Measurements from ENCODE around the gene DENND5B. TPM values are rescaled to one million over a fixed set of nuclear protein-coding genes. Genes with fewer than 3 reads are reported as not detected.
A peak's percentile ranks its signal among the peaks of the same experiment; 100 is the strongest.
"Not testable (repeated sequence)": the region's sequence is repeated elsewhere in the genome, so short reads cannot be mapped to it uniquely, and the experiment has no call there.

The DENND5B gene
- total and polyA plus RNA-seq, 8 donors: 1.1 to 25.2 (median 7.7) TPM

DNA sequence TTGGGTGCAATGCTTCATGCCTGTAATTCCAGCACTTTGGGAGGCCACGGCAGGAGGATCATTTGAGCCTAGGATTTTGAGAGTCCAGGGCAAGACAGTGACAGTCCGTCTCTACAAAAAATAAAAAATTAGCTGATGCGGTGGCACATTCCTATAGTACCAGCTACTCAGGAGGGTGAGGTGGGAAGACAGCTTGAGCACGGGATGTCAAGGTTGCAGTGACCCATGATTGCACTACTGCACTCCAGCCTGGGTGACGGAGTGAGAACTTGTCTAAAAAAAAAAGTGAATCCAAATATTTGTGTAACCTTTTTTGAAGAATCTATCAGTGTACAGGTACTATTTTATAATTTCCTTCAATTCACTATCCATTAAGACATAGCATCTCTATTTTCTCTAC is 112.5 kb downstream of the DENND5B start:
- DNase-seq: no peak
- no peak overlapping the region for H3K27ac ChIP-seq
- no peaks in the 10 kb centered on the region for H3K9me3 ChIP-seq
- 88 to 95% (median 93%) methylated on average over 5 of the region's 5 CpGs for WGBS, 5 donors
- H3K4me1 ChIP-seq: peaks cover 0 to 20% (median 5%) of the 10 kb centered on the region in 4 donors
- no peaks in the 10 kb centered on the region for H3K27me3 ChIP-seq
- TF ChIP-seq POLR2AphosphoS5 (IDR thresholded peaks at IDR 0.05): no peak
- no peak for TF ChIP-seq POLR2A (IDR thresholded peaks at IDR 0.05)
- TF ChIP-seq, protein P1, sequence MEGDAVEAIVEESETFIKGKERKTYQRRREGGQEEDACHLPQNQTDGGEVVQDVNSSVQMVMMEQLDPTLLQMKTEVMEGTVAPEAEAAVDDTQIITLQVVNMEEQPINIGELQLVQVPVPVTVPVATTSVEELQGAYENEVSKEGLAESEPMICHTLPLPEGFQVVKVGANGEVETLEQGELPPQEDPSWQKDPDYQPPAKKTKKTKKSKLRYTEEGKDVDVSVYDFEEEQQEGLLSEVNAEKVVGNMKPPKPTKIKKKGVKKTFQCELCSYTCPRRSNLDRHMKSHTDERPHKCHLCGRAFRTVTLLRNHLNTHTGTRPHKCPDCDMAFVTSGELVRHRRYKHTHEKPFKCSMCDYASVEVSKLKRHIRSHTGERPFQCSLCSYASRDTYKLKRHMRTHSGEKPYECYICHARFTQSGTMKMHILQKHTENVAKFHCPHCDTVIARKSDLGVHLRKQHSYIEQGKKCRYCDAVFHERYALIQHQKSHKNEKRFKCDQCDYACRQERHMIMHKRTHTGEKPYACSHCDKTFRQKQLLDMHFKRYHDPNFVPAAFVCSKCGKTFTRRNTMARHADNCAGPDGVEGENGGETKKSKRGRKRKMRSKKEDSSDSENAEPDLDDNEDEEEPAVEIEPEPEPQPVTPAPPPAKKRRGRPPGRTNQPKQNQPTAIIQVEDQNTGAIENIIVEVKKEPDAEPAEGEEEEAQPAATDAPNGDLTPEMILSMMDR (IDR thresholded peaks at IDR 0.05): no peak
- no peak for TF ChIP-seq EP300 (IDR thresholded peaks at IDR 0.05)
- H3K36me3 ChIP-seq: peaks cover 0 to 19% (median 14%) of the 10 kb centered on the region in 4 donors
- intact Hi-C loops (cut with DNase I; ENCODE audit: low total_unique reads): no loop called here
- no peak overlapping the region for H3K4me3 ChIP-seq

DNA sequence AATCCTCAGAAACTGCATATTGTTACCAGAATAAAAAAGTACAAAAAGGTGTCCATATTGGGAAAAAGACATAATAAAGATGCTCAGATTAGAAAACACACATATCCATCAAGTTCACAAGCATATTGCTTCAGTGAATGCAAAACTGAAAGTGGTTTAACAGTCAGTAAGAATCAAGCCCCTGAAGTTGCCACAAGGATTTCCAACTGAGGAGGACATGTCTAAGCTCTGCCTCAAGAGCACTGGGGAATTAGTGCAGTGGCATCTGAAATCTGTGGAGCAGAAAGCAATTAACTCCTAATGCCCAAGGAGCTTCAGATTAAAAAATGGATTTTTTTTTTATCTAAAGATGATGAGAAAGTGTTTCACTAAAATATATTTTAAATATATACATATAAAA is 113.2 kb downstream of the DENND5B start:
- Histone ChIP-seq H3K4me3 (no peak overlapping the region), H3K4me1 (peaks cover 0 to 20% (median 7%) of the 10 kb centered on the region in 4 donors), H3K36me3 (peaks cover 0 to 19% (median 14%) of the 10 kb centered on the region in 4 donors), H3K27me3 (no peaks in the 10 kb centered on the region), H3K27ac (no peak overlapping the region), H3K9me3 (no peaks in the 10 kb centered on the region)
- intact Hi-C loops (cut with DNase I; ENCODE audit: low total_unique reads): no loop called here
- TF ChIP-seq, protein P1 (IDR thresholded peaks at IDR 0.05): no peak
- TF ChIP-seq POLR2AphosphoS5 (IDR thresholded peaks at IDR 0.05): no peak
- DNase-seq: no peak

DNA sequence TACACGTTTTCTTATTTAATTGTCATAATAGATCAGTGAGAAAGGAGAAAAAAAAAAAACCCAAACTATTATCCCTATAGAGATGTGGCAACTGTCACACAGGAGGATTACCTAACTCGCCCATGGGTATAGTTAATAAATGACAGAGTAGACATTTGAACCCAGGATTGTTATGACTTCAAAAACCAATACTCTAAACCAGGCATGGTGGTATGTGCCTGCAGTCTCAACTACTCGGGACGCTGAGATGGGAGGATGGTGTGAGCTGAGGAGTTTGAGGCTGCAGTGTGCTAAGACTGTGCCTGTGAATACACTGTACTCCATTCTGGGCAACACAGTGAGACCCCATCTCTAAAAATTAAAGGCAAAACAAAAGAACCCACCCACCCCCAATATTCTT is 114.5 kb downstream of the DENND5B start:
- H3K9me3 ChIP-seq: no peaks in the 10 kb centered on the region
- WGBS, 5 donors: 75 to 95% (median 94%) methylated on average over 4 of the region's 4 CpGs
- H3K27me3 ChIP-seq: no peaks in the 10 kb centered on the region
- no peak for DNase-seq
- TF ChIP-seq POLR2AphosphoS5 (IDR thresholded peaks at IDR 0.05) (no peak), EP300 (IDR thresholded peaks at IDR 0.05) (no peak)
- TF ChIP-seq, protein P1 (IDR thresholded peaks at IDR 0.05): no peak
- H3K4me1 ChIP-seq: peaks cover 0 to 20% (median 7%) of the 10 kb centered on the region in 4 donors
- no peak overlapping the region for H3K27ac ChIP-seq
- H3K36me3 ChIP-seq: peaks cover 0 to 19% (median 14%) of the 10 kb centered on the region in 4 donors
- H3K4me3 ChIP-seq: no peak overlapping the region
- intact Hi-C loops (cut with DNase I; ENCODE audit: low total_unique reads): no loop called here

DNA sequence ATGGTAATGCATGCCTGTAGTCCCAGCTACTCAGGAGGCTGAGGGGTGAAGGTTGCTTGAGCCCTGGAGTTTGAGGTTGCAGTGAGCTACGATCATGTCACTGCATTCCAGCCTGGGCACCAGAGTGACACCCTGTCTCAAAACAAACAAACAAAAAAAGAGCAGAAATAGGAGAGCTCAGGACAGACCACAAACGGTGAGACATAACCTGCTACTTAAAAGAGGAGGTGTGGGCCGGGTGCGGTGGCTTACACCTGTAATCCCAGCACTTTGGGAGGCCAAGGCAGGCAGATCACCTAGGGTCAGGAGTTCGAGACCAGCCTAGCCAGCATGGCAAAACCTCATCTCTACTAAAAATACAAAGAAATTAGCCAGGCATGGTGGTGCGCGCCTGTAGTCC is 115.3 kb downstream of the DENND5B start:
- WGBS, 5 donors: 77 to 84% (median 82%) methylated on average over 7 of the region's 7 CpGs
- H3K27ac ChIP-seq; intact Hi-C loops (cut with DNase I; ENCODE audit: low total_unique reads); DNase-seq; H3K9me3 ChIP-seq; H3K4me3 ChIP-seq; H3K27me3 ChIP-seq: not testable (repeated sequence)
- Histone ChIP-seq H3K36me3 (peaks cover 0 to 19% (median 14%) of the 10 kb centered on the region in 4 donors), H3K4me1 (peaks cover 0 to 20% (median 7%) of the 10 kb centered on the region in 4 donors)

DNA sequence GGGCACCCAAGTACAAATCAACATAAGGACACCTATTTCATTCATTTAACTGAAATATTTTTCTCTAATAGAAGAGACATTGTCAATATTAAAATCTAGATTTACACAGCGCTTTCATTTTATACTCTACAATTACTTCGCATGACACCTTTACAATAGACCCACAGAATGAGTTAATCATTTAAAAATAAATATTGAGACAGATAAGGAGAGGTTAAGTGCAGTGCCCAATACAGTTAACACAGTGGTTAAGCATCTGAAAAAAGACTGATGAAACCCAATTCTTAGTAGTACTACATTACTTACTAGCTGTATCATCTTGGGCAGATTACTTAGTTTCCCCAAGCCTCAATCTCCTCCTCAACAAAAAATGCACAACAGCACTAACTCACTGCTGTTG is 116.2 kb downstream of the DENND5B start:
- DNase-seq: peak in 1 of 2 donors; percentile 18
- no peak overlapping the region for H3K4me3 ChIP-seq
- intact Hi-C loops (cut with DNase I; ENCODE audit: low total_unique reads): no loop called here
- no peak overlapping the region for H3K27ac ChIP-seq
- no peaks in the 10 kb centered on the region for H3K27me3 ChIP-seq
- H3K4me1 ChIP-seq: peaks cover 0 to 20% (median 7%) of the 10 kb centered on the region in 4 donors
- peaks cover 0 to 16% (median 11%) of the 10 kb centered on the region in 4 donors for H3K36me3 ChIP-seq
- whole genome bisulfite sequencing, 5 donors: 34 to 64% (median 47%) methylated on average over 2 of the region's 2 CpGs
- TF ChIP-seq POLR2AphosphoS5 (IDR thresholded peaks at IDR 0.05): no peak
- H3K9me3 ChIP-seq: no peaks in the 10 kb centered on the region

Data from stomach (tissue), 9 donors.